ENCODE results near the gene PDE1A. TPM values are rescaled to one million over a fixed set of nuclear protein-coding genes. Genes with fewer than 3 reads are reported as not detected.

The PDE1A gene
- total RNA-seq, 1 experiment from 2014 or later = 3.1 TPM

DNA sequence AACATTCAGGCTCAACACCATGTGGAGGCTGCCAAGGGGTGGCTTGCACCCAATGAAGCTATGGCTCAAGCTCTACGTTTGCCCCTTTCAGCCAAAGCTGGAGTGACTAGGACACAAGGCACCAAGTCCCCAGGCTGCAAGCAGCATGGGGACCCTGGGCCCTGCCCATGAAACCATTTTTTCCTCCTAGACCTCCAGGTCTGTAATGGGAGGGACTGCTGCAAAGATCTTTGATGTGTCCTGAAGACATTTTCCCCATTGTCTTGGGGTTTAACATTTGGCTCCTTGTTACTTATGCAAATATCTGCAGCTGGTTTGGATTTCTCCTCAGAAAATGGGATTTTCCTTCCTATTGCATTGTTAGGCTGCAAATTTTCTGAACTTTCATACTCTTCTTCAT, 51.0 kb downstream of the PDE1A start:
- no TSS peak for BruUV-seq (replicated peaks)
- DNase-seq (ENCODE audit: low spot score) = no peak
- Histone ChIP-seq H3K4me3 (ENCODE audit: low read depth, low read length, poor library complexity, severe bottlenecking) (no peak overlapping the region), H3K4me1 (ENCODE audit: insufficient read depth, low read length, poor library complexity, severe bottlenecking) (peaks cover 21% of the 10 kb centered on the region), H3K27ac (ENCODE audit: low read depth, low read length, poor library complexity, severe bottlenecking) (no peak overlapping the region), H3K36me3 (ENCODE audit: insufficient read depth, low read length, poor library complexity, severe bottlenecking) (no peaks in the 10 kb centered on the region), H3K27me3 (replicated peaks; ENCODE audit: insufficient read depth, low read depth, low read length, poor library complexity) (no peaks in the 10 kb centered on the region), H3K9me3 (ENCODE audit: low read depth, low read length, poor library complexity, severe bottlenecking) (peaks cover 27% of the 10 kb centered on the region)
- POLR2A ChIA-PET (ENCODE audit: low non-redundant PET) = no interaction called here
- TF ChIP-seq CTCF (conservative IDR thresholded peaks at IDR 0.05; ENCODE audit: low read depth, low read length) = no peak
- TF ChIP-seq EZH2 (IDR thresholded peaks at IDR 0.05; ENCODE audit: borderline replicate concordance, low read depth, low read length, poor library complexity, severe bottlenecking) = no peak
- CTCF ChIA-PET = no interaction called here
- intact Hi-C loops (cut with micrococcal nuclease; ENCODE audit: unreplicated experiment) = loop anchor here (10.0 kb wide), 1 partner anchor 181 kb away; no protein-coding TSS in a partner anchor

DNA sequence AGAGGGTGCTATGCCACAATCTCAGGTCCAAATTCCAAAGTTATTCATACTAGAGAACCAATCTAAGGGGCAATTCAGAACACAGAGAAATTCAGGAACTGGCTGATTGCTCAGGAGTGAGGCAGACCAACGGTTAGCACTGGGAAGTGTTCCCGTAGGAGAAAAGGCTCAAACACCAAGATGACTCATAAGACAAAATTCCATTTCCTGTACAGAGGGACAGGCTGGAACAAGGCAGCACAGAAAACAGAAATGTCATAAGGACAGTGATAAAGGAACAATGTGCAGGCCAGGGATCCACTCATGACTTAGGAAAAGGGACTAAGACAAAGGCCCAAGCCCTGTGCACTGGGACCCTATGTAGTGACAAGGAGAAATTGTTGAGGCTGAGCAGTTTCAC, 54.2 kb downstream of the PDE1A start:
- POLR2A ChIA-PET (ENCODE audit: low non-redundant PET) = no interaction called here
- Histone ChIP-seq H3K4me1 (ENCODE audit: insufficient read depth, low read length, poor library complexity, severe bottlenecking) (peaks cover 9% of the 10 kb centered on the region), H3K27ac (ENCODE audit: low read depth, low read length, poor library complexity, severe bottlenecking) (no peak overlapping the region), H3K9me3 (ENCODE audit: low read depth, low read length, poor library complexity, severe bottlenecking) (peaks cover 27% of the 10 kb centered on the region), H3K27me3 (replicated peaks; ENCODE audit: insufficient read depth, low read depth, low read length, poor library complexity) (no peaks in the 10 kb centered on the region), H3K36me3 (ENCODE audit: insufficient read depth, low read length, poor library complexity, severe bottlenecking) (no peaks in the 10 kb centered on the region), H3K4me3 (ENCODE audit: low read depth, low read length, poor library complexity, severe bottlenecking) (no peak overlapping the region)
- CTCF ChIA-PET = no interaction called here
- TF ChIP-seq CTCF (conservative IDR thresholded peaks at IDR 0.05; ENCODE audit: low read depth, low read length) = no peak
- TF ChIP-seq EZH2 (IDR thresholded peaks at IDR 0.05; ENCODE audit: borderline replicate concordance, low read depth, low read length, poor library complexity, severe bottlenecking) = no peak
- no TSS peak for BruUV-seq (replicated peaks)
- intact Hi-C loops (cut with micrococcal nuclease; ENCODE audit: unreplicated experiment) = loop anchor here (10.0 kb wide), 1 partner anchor 178 kb away; no protein-coding TSS in a partner anchor
- peak; percentile 68 for DNase-seq (ENCODE audit: low spot score)

GRCh38 chr2:182368996-182369395, 57.8 kb downstream of the PDE1A start:
- DNase-seq (ENCODE audit: low spot score) = no peak
- Histone ChIP-seq H3K36me3 (ENCODE audit: insufficient read depth, low read length, poor library complexity, severe bottlenecking) (no peaks in the 10 kb centered on the region), H3K27me3 (replicated peaks; ENCODE audit: insufficient read depth, low read depth, low read length, poor library complexity) (no peaks in the 10 kb centered on the region), H3K4me1 (ENCODE audit: insufficient read depth, low read length, poor library complexity, severe bottlenecking) (peaks cover 14% of the 10 kb centered on the region), H3K27ac (ENCODE audit: low read depth, low read length, poor library complexity, severe bottlenecking) (no peak overlapping the region), H3K9me3 (ENCODE audit: low read depth, low read length, poor library complexity, severe bottlenecking) (no peaks in the 10 kb centered on the region), H3K4me3 (ENCODE audit: low read depth, low read length, poor library complexity, severe bottlenecking) (no peak overlapping the region)
- intact Hi-C loops (cut with micrococcal nuclease; ENCODE audit: unreplicated experiment) = no loop called here
- ChIA-PET POLR2A (ENCODE audit: low non-redundant PET) (no interaction called here), CTCF (no interaction called here)
- no TSS peak for BruUV-seq (replicated peaks)
- TF ChIP-seq EZH2 (IDR thresholded peaks at IDR 0.05; ENCODE audit: borderline replicate concordance, low read depth, low read length, poor library complexity, severe bottlenecking) = no peak
- TF ChIP-seq CTCF (conservative IDR thresholded peaks at IDR 0.05; ENCODE audit: low read depth, low read length) = no peak
